GM12865 (cell line): ENCODE data around the gene YDJC.
"Not testable (repeated sequence)": the region's sequence is repeated elsewhere in the genome, so short reads cannot be mapped to it uniquely, and the experiment has no call there.

Experiments
- DNase-seq: peaks from one replicate; pipeline ENCODE4 v3.0.0; 2010; ENCODE audit warnings: low read depth
- H3K4me3 ChIP-seq: 2 replicates; pipeline ENCODE4 v1.5.1; 2011; ENCODE audit warnings: mild to moderate bottlenecking, low read depth, low read length, control low read depth
- CTCF ChIP-seq: IDR thresholded peaks from 2 replicates; pipeline ENCODE4 v1.5.1; 2011; ENCODE audit warnings: low read length, control low read depth, low read depth, inconsistent platforms; ENCODE audit not compliant: insufficient read depth; ENCODE audit errors: missing control alignments

The YDJC gene

GRCh38 chr22:21642584-21643448, 13.0 kb upstream of the YDJC start:
- H3K4me3 ChIP-seq = peak overlapping the region; percentile 97
- TF ChIP-seq CTCF = peak; percentile 71

GRCh38 chr22:21641789-21642583, 12.2 kb upstream of the YDJC start, which contains the start of gene SDF2L1:
TSS of gene SDF2L1 (plus strand) at chr22:21642302. CDS start at chr22:21642337, 35 bp downstream.
- H3K4me3 ChIP-seq = peak within 1 kb of the TSS; percentile 97
- peak; percentile 100 for DNase-seq
- no peak for TF ChIP-seq CTCF

More at GRCh38 chr22:21642584-21643448, 13.0 kb upstream of the YDJC start:
- DNase-seq = peak; percentile 77

- H3K4me3 ChIP-seq = peak overlapping the region; percentile 72
- no peak for TF ChIP-seq CTCF
- DNase-seq = peak; percentile 61
These were observed 11.6 kb upstream of the YDJC start for GRCh38 chr22:21641417-21641788.

- TF ChIP-seq CTCF = no peak
- no peak for DNase-seq
- H3K4me3 ChIP-seq = no peak overlapping the region
These were observed 11.0 kb upstream of the YDJC start for GRCh38 chr22:21640810-21641209.

GRCh38 chr22:21639359-21639758, 9.5 kb upstream of the YDJC start:
- no peak overlapping the region for H3K4me3 ChIP-seq
- TF ChIP-seq CTCF = no peak
- no peak for DNase-seq

- H3K4me3 ChIP-seq, DNase-seq: not testable (repeated sequence)
These were observed 7.6 kb upstream of the YDJC start for GRCh38 chr22:21637450-21637849.

- H3K4me3 ChIP-seq = no peak overlapping the region
- DNase-seq = no peak
- TF ChIP-seq CTCF = no peak
These were observed 6.9 kb upstream of the YDJC start for GRCh38 chr22:21636629-21637218.
